ENCODE measurements around the gene IARS1.
A peak's percentile ranks its signal among the peaks of the same experiment; 100 is the strongest.

Gene IARS1

DNA sequence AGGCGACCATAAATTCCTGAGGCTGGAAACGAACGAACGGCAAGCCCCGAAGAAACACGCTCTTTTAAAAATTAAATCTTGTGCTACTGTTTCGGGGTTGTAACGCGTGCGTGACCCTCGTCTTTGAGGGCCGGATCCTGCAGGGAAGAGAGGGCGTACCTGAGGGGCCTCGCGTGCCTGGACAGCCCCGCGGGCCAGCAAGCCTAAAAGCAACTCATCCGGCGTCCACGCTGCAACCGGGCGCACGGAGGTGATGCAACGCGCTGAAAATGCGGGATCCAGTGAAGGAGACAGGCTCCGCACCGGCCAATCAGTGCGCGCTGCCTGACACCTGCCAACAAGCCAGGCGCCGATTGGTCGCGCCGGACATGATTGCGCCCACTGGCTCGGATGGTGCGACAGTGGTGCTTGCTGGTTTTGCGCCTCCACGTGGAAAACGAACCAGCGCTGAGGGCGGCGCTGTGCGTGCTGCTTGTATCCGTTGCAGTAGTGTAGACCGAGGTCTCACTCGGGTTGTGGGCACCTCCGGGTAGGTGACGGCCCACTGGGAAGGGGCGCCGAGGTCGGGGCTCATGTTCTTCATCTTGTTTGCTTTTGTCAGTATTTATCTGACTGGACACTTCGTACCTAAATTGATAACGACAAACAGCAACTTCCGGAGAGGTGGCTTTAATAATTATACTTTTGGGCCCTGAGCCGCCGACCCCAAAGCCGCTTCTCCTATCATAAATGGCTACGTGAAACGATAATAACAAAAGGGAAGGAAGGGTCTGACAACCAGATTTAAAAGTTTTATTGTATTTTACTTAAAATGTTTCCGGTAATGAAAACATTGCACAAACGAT, at the start of gene IARS1:
IARS1 (minus strand) TSS at position 246 of the 845 bp plus-strand sequence. CDS start 4,278 bp downstream, outside the sequence.
- H3K27me3 Mint-ChIP-seq = no peaks in the 10 kb centered on the region
- no peaks in the 10 kb centered on the region for H3K9me3 Mint-ChIP-seq
- H3K27ac Mint-ChIP-seq = peak within 1 kb of the TSS; percentile 100
- peaks cover 27 to 39% of the 10 kb centered on the region in 2 donors for H3K36me3 Mint-ChIP-seq
- DNase-seq (peak; percentile 100), ATAC-seq (replicated peaks) (peak; percentile 97 to 98)
- peaks cover 27 to 53% of the 10 kb centered on the region in 2 donors for H3K4me1 Mint-ChIP-seq
- peak within 1 kb of the TSS; percentile 89 to 99 for H3K4me3 Mint-ChIP-seq

DNA sequence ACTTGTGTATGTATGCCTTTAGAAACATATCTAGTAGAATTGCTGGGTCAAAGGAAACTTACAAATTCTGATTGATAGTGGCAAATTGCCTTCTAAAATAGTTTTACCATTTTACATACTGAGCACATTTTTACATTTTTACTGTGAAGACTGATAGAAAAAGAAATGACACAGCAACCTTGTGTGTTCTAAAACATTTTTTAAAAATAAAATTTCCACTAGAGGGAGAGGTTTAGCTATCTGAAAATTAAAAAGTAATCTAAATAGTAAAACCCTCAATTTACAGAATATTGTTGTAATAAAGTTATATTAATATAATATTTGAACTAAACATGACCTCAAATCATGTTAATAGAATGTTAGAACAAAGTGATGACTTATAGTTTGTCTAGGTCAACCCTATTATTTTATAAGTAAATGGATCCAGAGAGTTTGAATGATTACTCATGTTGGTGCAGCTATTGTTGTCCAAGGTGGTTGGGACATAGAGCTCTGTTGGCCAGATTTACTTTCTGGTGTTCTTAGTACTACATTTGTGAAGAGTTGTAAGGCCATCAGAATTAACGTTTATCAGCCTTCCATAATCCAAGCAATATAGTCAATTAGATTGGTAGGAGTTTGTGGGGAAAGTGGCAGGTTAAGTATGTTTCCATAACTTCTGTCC, 49.5 kb upstream of the IARS1 start:
- DNase-seq (no peak), ATAC-seq (replicated peaks) (no peak)
- H3K27me3 Mint-ChIP-seq = no peaks in the 10 kb centered on the region

DNA sequence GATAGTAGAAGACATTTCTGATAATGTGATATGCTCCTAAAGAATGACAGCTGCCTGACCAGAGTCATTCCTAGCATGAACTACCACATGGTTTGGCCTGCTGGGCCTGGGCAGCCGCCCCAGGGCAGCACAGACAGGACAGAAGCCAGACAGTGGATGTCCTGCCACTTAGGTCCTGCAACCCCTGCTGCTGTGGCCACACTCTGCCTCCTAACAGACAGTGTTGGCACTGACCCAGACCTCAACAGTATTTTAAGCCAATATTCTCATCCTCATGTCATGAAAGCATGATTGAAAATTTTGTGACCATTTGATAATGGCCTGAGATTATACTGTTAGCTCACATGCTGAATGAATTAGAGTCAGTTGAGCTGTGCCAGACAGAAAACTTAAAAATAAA, 48.1 kb upstream of the IARS1 start:
- peaks cover 3 to 6% of the 10 kb centered on the region in 2 donors for H3K9me3 Mint-ChIP-seq
- peaks cover 36 to 45% of the 10 kb centered on the region in 2 donors for H3K36me3 Mint-ChIP-seq
- H3K27me3 Mint-ChIP-seq = no peaks in the 10 kb centered on the region
- no peak overlapping the region for H3K4me3 Mint-ChIP-seq
- no peak for ATAC-seq (replicated peaks)
- no peak overlapping the region for H3K27ac Mint-ChIP-seq
- no peak for DNase-seq
- no peaks in the 10 kb centered on the region for H3K4me1 Mint-ChIP-seq

More for the DNA sequence above, 49.5 kb upstream of the IARS1 start:
- Mint-ChIP-seq H3K27ac (no peak overlapping the region), H3K4me1 (no peaks in the 10 kb centered on the region), H3K4me3 (no peak overlapping the region), H3K9me3 (peaks cover 3 to 6% of the 10 kb centered on the region in 2 donors), H3K36me3 (peaks cover 38 to 48% of the 10 kb centered on the region in 2 donors)

DNA sequence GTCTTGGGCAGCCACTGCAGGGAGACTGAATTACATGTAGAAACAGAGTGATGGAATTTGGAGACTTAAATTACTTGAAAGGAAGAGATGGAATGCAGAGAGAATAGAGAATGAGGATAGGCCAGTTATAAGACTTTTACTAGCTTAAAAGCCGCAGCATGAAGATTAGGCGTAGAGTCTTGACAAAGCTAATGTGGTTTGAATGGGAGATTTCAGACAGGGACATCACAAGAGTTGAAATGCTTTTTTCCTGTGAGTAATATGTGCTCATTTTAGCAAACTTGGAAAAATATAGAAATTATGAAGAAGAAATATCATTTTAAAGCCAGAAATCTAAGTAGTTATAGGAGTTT, 39.8 kb upstream of the IARS1 start:
- Mint-ChIP-seq H3K4me1 (peaks cover 4 to 16% of the 10 kb centered on the region in 2 donors), H3K36me3 (peaks cover 0 to 26% of the 10 kb centered on the region in 2 donors), H3K27ac (no peak overlapping the region)

DNA sequence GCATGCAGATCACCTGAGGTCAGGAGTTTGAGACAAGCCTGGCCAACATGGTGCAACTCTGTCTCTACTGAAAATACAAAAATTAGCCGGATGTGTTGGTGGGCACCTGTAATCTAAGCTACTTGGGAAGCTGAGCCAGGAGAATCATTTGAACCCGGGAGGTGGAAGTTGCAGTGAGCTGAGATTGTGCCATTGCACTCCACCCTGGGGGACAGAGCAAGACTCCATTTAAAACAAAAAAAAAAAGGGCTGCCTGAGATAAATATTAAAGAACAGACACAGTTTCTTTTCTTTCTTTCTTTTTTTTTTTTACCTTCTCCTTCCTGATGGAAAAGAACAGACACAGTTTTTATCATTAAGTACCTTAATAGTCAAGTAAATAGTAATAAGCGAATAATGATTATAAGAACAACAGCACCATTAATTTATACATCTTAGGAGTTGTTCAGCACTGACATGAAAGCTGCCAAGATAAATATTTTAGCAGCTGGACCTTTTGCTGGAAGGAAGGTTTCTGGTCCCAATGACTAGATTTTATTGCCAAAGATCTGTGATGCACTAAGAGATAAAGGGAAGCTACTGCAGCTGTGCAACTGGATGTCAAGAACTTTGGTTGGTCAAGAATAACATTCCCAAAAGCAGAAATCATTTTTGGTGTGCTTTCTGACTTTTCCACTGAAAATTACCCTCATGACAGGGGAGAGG, 39.2 kb upstream of the IARS1 start:
- ATAC-seq (replicated peaks) (no peak), DNase-seq (no peak)
- Mint-ChIP-seq H3K27me3 (no peaks in the 10 kb centered on the region), H3K4me3 (no peak overlapping the region), H3K4me1 (peaks cover 5 to 21% of the 10 kb centered on the region in 2 donors), H3K27ac (no peak overlapping the region), H3K36me3 (peaks cover 0 to 23% of the 10 kb centered on the region in 2 donors), H3K9me3 (no peaks in the 10 kb centered on the region)

More for the DNA sequence above, 39.8 kb upstream of the IARS1 start:
- ATAC-seq (replicated peaks) = no peak
- Mint-ChIP-seq H3K4me3 (no peak overlapping the region), H3K27me3 (no peaks in the 10 kb centered on the region), H3K9me3 (no peaks in the 10 kb centered on the region)
- DNase-seq = no peak

DNA sequence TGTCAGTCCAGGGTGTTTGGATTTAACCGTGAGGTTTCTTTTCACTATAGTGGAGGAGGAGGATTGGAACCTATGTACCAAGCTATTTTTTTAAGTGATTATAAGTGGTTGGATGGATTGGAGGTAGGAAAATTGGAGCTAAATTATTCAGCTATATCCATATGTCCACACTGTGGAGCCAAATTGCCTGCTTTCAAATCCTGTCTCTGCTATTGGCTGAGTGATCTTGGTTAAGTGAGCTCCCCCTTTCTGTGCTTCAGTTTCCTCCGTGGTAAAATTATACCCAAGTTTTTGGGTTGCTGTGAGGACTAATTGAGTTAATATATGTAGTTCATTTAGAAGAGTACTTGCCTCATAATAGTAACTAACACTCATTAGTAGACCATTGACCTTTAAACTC, 34.7 kb upstream of the IARS1 start:
- ATAC-seq (replicated peaks) = no peak
- DNase-seq = no peak
- Mint-ChIP-seq H3K9me3 (no peaks in the 10 kb centered on the region), H3K4me1 (peaks cover 23 to 40% of the 10 kb centered on the region in 2 donors), H3K4me3 (no peak overlapping the region), H3K36me3 (peaks cover 3 to 14% of the 10 kb centered on the region in 2 donors), H3K27me3 (no peaks in the 10 kb centered on the region), H3K27ac (no peak overlapping the region)

DNA sequence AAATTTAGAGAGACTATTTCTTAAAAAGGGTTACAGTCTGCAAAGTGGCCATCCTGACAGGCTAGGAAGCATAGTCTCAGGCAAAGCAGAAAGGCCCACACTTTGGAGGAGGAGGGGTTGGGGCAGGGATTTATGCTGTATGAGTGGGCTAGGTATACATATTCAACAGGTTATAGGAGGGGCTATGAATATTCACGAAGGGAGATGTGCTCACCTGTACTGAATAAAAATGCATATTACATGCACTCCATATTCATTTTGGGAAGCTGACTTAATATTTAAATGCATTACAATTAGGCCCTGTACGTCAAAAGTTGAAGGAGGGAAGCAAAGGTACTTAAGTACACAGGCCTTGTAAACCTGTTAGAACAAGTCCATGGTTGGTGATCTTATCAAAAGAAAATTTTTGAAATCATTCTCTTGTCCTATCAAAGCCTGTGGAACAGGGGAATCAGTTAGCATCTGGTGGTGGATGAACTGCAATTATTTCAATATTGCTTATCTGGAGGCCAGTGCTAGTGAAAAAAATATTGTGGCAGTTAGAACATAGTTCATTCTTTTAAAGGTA, 33.9 kb upstream of the IARS1 start:
- Mint-ChIP-seq H3K27me3 (no peaks in the 10 kb centered on the region), H3K9me3 (no peaks in the 10 kb centered on the region)
- no peak for ATAC-seq (replicated peaks)

DNA sequence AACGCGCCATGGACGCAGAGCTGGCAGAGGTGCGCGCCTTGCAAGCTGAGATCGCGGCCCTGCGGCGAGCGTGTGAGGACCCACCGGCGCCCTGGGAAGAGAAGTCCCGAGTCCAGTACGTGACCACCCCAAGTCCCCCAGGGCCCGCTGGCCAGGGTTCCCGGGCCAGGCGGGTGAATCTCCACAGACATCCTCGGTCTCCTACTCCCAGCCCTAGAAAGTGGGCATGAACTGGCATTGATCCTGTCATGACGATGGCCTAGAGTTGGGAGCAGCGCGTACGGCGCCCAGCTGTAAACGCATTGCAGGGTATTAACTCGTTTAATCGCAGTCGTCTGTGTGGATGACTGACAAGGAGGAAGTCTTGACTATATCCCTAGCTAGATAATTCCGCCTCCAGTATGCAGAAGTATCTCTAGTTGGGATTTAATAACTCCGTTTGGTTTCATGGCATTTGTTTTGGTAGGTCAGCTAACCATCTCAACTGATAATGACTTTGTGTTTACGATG, 32.5 kb upstream of the IARS1 start:
- Mint-ChIP-seq H3K27me3 (no peaks in the 10 kb centered on the region), H3K36me3 (peaks cover 8 to 18% of the 10 kb centered on the region in 2 donors), H3K4me1 (peaks cover 23 to 40% of the 10 kb centered on the region in 2 donors), H3K4me3 (peak overlapping the region; percentile 98 to 100), H3K9me3 (no peaks in the 10 kb centered on the region), H3K27ac (peak overlapping the region; percentile 100)
- ATAC-seq (replicated peaks) (peak; percentile 15 to 29), DNase-seq (no peak)

More for the DNA sequence above, 33.9 kb upstream of the IARS1 start:
- Mint-ChIP-seq H3K4me1 (peaks cover 23 to 40% of the 10 kb centered on the region in 2 donors), H3K27ac (no peak overlapping the region), H3K36me3 (peaks cover 8 to 15% of the 10 kb centered on the region in 2 donors), H3K4me3 (peak overlapping the region in 1 of 2 donors; percentile 98)
- DNase-seq = no peak

DNA sequence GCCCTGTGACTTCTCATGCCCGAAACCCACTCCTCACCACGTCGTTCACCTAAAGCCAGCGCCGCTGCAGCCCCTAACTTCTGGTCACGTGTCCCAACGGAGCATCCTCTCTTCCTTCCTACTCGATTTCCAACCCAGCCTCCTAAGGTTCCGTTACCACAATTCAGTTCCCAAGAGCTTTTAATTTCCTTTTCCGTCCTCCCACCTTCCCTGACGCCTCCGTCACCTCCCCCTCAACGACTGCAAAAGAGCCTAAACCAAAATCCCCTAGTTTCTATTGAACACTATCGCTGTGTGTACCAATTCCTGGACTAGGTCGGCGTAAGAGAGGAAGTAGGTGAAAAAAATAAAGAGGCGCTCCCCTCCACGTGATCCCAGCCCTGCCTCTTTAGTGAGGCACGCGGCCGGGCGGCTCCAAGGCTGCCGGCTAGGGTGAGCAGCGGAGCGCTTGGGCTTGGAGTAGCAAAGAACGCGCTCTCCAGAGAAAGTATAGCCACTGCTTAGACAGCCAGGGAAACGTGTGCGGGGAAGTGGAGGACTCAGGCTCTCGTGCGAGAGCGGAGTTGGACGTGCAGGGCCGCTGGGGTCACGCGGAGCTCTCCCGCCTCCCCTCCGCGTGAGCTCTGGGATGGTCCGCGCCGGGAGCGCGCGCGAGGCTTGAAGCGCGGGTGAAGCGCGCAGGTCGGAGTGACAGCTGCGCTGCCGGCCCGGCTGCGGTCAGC, 31.9 kb upstream of the IARS1 start, which contains the start of the genes CENPP and NOL8:
CENPP (plus strand) TSS at position 685 of the 722 bp plus-strand sequence.
NOL8 (minus strand) TSS at position 82 of the 722 bp plus-strand sequence. CDS start 1,189 bp downstream, outside the sequence.
- Mint-ChIP-seq H3K27me3 (no peaks in the 10 kb centered on the region), H3K27ac (peak within 1 kb of the TSS; percentile 100), H3K9me3 (no peaks in the 10 kb centered on the region), H3K4me1 (peaks cover 23 to 40% of the 10 kb centered on the region in 2 donors), H3K4me3 (peak within 1 kb of the TSS; percentile 98 to 100), H3K36me3 (peaks cover 8 to 21% of the 10 kb centered on the region in 2 donors)
- peak; percentile 86 for DNase-seq
- peak; percentile 95 to 96 for ATAC-seq (replicated peaks)

DNA sequence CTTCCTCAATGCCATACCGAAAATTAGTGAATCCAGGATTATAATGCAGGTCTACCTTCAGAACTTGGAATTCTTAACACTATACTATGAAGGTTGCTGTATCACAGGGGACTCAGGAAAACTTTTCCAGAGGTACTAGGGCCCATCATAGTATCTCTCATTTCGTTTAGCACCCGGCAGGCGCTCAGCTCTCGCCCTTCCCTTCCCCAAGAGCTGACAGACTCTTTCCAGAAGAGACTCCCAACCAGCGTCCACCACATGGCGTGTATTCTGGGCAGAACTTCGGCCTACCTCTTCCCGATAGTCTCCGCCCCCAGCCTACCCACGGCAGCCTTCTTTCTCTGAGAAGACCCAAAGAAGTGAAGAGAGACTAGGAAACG, 31.4 kb upstream of the IARS1 start:
- DNase-seq = no peak
- H3K27me3 Mint-ChIP-seq = no peaks in the 10 kb centered on the region
- peaks cover 10 to 24% of the 10 kb centered on the region in 2 donors for H3K36me3 Mint-ChIP-seq
- H3K4me1 Mint-ChIP-seq = peaks cover 23 to 40% of the 10 kb centered on the region in 2 donors
- H3K27ac Mint-ChIP-seq = peak overlapping the region; percentile 100
- H3K4me3 Mint-ChIP-seq = peak overlapping the region; percentile 98 to 100
- peak; percentile 26 to 27 for ATAC-seq (replicated peaks)
- no peaks in the 10 kb centered on the region for H3K9me3 Mint-ChIP-seq

DNA sequence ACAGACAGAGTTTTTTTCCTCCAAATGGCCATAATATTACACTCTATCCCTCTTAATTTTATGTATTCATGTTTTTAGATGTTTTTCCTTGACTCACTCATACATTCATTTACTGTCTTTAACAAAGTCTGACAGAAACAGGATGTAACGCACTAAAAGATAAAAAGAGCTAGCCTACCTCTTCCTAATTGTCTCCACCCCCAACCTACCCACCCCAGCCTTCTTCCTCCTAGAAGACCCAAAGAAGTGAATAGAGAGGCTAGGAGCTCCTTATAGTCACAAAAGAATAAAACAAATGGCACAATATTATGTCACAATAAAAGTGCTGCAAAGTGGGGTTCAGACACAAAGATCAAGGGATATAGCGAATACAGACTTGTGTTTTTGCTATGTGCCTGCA, 30.9 kb upstream of the IARS1 start:
- ATAC-seq (replicated peaks) (no peak), DNase-seq (no peak)
- Mint-ChIP-seq H3K27ac (peak overlapping the region; percentile 100), H3K9me3 (no peaks in the 10 kb centered on the region), H3K36me3 (peaks cover 13 to 25% of the 10 kb centered on the region in 2 donors), H3K4me3 (peak overlapping the region; percentile 98 to 100), H3K4me1 (peaks cover 22 to 39% of the 10 kb centered on the region in 2 donors), H3K27me3 (no peaks in the 10 kb centered on the region)

DNA sequence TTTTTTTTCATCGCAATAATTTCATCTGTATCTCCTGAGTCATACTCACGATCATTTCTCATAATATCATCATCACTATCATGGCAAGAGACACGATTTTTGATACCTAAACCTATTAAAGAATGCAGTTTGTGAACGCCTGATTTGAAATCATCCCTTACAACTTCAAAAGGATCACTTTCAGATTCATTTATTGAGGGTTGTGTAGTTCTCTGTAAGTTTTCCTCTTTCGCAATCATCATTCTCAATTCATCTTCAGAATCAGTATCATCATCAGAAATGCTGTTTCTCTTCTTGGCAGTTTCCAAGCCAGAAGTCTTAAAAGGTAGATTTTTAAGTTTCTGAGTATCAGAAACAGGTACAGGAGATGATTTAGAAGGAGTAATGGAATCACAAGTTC, 22.0 kb upstream of the IARS1 start:
- H3K4me3 Mint-ChIP-seq = no peak overlapping the region
- DNase-seq = no peak
- ATAC-seq (replicated peaks) = no peak
- peaks cover 19 to 31% of the 10 kb centered on the region in 2 donors for H3K4me1 Mint-ChIP-seq
- H3K27me3 Mint-ChIP-seq = no peaks in the 10 kb centered on the region
- H3K9me3 Mint-ChIP-seq = no peaks in the 10 kb centered on the region
- no peak overlapping the region for H3K27ac Mint-ChIP-seq
- peaks cover 47 to 70% of the 10 kb centered on the region in 2 donors for H3K36me3 Mint-ChIP-seq

DNA sequence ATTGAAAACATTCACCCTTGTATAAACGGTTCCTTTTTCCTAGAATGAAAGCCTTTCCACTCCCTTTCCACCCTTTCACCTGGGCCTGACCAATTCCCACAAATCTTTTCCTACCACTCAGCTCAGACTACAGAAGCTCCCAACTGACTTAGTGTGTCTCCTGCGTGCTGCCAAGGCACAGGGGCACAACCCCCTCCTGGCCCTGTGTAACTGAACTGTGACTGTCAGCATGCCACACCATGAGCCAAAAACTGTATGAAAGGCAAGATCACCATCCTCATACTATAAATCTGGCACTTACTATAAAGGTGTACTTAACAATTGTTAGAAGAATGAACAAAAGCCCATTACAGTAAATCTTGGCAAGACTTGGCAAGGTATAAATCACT, 20.1 kb upstream of the IARS1 start:
- no peak for ATAC-seq (replicated peaks)
- Mint-ChIP-seq H3K4me1 (peaks cover 21 to 31% of the 10 kb centered on the region in 2 donors), H3K27ac (no peak overlapping the region), H3K4me3 (no peak overlapping the region), H3K36me3 (peaks cover 50 to 72% of the 10 kb centered on the region in 2 donors), H3K9me3 (no peaks in the 10 kb centered on the region), H3K27me3 (no peaks in the 10 kb centered on the region)
- no peak for DNase-seq

All from stimulated activated naive B cell treated with anti-CD40 and anti-IgM and Interleukin-4, amounts not matched to agents 10 μg/mL and 1 μg/mL and 100 μg/mL, for 72 hours (primary cell).